GM10847 (cell line): ENCODE measurements around the gene VTA1.

Source experiments
- POLR2A ChIP-seq: IDR thresholded peaks from 2 replicates; pipeline ENCODE4 v1.6.1; 2011; ENCODE audit not compliant: insufficient read length; ENCODE audit errors: extremely low read depth

VTA1 gene

DNA sequence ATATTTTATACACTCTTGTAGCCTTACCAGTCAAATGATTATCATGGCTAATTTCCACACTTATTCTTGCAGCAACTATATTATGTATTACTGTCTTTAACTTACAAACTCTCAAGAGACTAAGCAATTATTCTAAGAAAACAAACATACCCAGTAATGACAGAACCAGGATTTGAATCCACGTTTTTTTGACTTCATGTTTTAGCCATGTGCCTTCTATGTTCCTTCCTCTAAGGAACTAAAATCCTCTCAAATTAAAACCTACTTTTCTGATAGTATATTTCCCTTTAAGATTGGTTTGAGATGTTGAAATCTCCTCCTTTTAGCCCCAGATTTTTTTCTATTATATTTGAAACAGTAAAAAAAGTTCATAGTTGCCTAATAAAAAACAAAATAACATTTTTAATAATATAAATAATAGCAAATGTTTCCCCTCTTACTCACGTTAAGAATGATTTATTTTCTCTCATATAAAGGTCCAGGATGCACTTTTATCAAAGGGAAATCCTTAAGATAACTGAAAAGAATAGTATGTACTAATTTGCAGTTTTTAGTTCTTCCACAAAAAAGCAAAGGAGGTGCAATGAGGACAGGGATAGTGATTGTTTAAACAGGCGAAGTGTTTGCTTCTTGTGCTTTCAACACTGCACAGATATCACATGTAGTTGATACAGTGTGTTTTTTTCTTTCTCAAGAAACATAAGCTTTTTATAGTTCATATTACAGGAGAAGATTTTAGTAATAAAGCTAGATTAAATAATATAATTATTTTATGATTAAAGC lies 54.0 kb downstream of the VTA1 start:
- no peak for TF ChIP-seq POLR2A

DNA sequence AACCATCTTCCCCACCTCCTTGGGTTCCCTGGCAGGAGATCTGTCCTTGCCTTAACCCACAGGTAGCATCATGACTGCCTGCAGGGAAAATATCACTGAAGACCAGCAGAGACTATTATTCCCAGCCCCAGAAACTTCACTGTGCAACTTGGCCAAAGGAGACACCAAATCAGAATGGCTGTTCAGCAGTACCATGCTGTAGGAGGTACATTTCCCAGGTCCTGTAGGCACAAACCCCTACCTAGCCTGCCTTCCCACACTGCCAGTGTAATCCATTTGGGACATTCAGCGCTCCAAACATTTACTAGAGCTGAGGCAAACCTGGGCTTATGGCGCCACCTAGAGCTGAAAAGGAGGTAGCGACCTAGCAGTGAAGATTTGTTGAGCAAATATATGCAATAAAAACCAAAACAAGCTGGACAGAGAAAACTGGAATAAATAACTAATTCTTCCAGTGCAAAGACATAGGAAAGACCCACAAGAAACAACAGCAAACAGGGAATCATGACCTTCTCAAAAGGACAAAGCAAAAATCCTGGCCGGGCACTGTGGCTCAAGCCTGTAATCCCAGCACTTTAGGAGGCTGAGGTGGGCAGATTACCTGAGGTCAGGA lies 60.3 kb downstream of the VTA1 start:
- no peak for TF ChIP-seq POLR2A

DNA sequence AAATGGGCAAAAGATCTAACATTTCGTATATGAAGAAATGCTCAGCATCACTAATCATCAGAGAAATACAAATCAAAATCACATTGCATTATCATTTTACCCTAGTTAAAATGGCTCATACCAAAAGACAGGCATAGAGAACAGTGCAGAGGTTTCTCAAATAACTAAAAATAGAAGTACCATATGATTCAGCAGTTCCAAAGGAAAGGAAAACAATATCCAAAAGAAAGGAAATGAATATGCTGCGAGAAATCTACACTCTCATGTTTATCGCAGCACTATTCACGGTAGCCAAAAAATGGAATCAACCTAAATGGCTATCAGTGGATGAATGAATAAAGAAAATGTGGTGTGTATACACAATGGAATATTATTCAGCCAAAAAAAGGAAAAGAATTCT lies 63.5 kb downstream of the VTA1 start:
- no peak for TF ChIP-seq POLR2A

DNA sequence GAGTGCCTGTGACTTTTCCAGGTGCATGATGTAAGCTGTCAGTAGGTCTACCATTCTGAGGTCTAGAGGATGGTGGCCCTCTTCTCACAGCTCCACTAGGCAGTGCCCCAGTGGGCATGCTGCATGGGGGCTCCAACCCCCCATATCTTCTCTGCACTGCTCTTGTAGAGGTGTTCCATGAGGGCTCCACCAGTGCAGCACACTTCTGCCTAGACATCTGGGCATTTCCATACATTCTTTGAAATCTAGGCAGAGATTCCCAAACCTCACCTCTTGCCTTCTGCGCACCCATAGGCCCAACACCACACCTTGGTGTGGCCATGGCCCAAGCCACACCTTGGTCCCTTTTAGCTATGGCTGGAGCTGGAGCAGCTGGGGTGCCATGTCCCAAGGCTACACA lies 66.3 kb downstream of the VTA1 start:
- no peak for TF ChIP-seq POLR2A

DNA sequence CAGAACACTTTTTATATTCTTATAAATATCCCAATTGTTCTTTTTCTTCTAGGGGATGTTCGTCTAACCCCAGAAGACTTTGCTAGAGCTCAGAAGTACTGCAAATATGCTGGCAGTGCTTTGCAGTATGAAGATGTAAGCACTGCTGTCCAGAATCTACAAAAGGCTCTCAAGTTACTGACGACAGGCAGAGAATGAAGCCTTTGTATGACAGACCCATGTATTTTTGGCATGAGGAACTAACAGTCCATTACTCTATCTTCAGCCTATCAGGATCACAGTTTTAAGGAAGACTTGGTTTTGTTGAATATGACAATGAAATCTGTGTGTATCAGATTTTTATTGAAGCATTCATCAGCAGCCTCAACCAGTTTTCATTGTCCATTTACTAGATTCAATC lies 71.4 kb downstream of the VTA1 start:
- TF ChIP-seq POLR2A = no peak

DNA sequence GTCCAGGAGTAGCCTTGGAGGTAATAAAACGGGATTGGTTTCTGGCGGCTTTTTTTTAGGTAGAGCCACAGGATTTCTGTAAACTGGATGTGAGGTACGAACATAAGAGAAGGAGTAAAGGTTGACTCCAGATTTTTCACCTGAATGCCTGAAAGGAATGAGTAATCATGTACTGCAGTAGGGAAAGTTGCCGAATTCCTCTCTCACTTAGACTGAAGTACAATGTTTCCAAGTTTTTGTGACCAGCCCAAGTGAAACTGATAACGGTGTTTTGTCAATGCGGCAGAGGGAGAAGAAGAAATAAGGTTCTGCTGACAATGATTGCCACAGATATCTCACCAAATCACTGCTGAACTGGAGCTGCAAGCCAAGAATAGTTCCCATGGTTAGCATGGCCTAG lies 75.0 kb downstream of the VTA1 start:
- TF ChIP-seq POLR2A = no peak

DNA sequence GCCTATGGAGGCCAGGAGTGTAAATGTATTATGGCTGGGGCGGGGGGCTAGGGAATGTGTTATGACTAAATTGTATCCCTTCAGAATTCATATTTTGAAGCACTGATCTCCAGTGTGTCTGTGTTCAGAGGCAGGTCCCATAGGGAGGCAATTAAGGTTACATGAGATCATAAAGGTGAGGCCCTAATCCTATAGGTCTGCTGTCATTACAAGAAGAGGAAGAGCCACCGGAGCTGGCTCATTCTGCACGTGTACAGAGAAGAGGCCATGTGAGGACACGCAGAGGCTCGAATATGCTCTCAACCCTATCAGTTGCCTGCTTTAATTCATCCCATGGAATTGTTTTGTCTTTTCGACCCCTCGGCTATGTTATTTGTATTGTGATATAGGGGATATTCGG lies 76.9 kb downstream of the VTA1 start:
- no peak for TF ChIP-seq POLR2A

DNA sequence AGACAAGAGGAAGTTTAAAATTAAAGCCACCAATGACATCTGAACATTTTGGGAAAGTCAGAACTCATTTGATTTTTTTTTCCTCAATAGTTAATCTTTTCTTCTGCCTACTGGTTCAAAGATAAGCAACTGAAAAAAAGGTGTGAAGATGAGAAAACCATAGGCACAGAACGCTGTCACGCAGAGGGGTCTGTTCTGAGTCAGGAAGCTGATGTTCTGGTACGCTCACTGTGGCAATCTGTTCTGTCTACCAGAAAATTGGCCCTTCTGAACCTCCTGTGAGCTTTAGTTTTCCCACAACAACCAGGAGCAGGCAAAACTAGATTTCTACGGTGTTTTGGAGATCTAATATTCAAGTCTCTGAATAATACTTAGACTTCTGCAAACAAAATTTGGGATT lies 78.1 kb downstream of the VTA1 start:
- TF ChIP-seq POLR2A = no peak

DNA sequence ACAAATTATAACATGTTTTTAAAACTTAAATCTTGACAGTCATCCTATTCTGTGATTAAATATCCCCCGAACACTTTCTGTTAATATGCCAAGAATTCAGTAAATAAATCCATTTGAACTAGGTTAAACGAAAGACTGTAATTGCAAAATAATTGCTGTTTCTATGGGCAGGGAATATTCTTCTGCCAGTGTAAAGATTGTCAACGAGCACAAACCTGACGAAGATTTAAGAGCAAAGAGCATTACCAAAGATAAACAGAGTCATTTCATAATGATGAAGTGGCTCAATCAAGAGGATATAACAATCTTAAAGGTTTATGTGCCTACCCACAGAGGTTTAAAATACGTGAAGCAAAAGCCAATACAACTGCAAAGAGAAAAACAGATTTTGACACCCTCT lies 78.5 kb downstream of the VTA1 start:
- no peak for TF ChIP-seq POLR2A

DNA sequence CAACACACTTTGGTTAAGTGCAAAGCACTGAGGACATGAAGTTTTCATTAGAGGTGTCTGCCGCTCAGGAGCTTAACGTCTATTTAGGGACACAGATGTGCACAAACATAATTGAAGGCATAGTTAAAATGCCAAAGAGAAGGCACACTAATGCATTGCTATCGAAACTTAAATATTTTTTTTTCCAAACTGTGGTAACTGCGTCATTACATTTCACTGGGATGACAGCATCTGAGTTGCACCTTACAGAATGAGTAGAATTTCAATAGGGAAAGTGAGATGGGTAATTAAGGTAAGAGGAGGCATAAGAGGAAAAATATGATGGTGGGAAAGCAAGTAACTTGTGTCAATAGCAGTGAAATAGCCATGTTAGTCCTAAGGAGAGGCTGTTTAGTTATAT lies 79.7 kb downstream of the VTA1 start:
- no peak for TF ChIP-seq POLR2A

DNA sequence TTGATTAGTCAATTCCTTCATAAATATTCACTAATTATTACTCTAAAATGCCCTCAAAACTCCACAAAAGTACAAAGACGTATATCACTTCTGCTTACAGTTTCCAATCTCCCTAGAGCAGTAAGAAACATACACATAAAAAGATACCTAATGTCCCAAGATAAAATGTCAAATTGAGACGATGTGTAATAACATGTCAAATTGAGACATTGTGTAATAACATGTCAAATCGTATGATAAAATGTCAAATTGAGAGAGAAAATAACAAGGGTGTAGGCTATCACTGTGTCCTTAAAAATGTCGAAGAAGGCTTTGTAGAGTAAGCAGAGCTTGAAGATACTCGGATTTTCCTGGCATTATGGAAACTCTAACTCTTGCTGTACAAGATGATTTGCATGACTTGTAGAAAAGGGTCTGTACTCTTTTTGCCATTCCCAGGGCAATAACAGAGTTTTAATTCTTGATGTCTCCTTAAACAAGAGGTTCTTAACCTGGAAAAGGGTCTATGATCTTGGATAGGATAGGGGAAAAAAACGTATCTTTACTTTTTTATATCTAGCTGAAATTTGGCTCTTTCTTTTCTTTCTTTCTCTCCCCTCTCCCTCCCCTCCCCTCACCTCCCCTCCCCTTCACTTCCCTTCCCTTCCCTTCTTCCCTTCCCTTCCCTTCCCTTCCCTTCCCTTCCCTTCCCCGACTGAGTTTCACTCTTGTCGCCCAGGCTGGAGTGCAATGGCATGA lies 87.1 kb downstream of the VTA1 start:
- no peak for TF ChIP-seq POLR2A

DNA sequence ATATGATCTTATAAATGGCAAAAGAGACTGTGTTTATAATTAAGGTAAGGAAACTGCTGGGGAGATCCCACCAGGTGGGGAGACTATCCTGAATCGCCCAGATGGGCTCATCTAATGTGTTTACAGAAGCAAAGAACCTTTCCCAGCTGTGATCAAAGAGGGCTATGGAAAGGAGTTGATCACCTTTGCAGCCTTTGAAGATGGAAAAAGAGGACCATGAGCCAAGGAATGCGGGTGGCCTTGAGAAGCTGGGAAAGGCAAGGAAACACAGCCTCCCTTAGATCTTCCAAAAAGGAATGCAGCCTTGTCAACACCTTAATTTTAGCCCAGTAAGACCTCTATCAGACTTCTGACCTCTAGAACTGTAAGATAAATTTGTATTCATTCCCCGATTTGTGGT lies 88.2 kb downstream of the VTA1 start:
- no peak for TF ChIP-seq POLR2A

DNA sequence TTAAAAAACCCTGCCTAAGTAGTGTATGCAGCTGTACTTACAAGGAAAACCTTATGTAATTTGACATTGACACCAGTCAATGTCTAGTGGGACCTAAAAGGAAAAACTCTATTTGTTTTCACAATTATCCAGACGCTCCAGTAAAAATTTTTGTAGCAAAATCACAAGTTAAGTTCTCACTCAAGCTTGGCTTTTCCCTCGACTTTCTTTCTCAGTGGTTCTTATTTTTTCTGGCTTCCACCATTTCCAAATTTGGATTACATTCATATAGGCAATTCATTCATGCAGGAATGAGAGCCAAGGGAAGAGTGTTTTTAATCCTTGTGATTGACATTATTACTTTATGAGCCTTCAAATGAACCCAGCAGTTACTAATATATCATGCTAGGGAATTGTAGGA lies 88.7 kb downstream of the VTA1 start:
- TF ChIP-seq POLR2A = no peak

DNA sequence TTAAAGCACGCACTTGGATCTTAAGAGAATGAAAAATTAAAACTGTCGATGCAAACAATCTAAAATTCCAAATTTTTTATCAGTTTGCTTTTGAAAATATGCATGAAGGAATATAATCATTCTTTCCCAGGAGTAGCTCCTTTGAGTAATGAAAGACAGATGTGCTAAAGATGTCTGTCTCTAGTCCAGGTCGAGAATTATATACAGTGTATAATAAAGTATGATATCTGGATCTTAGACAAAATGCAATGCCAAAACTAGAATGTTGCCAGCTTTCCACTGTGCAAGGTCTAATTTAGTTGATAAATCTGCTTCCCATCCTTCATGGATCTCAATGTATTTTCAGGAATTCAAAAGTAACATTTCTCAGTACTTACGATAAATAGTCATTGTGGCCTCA lies 89.6 kb downstream of the VTA1 start:
- TF ChIP-seq POLR2A = no peak

DNA sequence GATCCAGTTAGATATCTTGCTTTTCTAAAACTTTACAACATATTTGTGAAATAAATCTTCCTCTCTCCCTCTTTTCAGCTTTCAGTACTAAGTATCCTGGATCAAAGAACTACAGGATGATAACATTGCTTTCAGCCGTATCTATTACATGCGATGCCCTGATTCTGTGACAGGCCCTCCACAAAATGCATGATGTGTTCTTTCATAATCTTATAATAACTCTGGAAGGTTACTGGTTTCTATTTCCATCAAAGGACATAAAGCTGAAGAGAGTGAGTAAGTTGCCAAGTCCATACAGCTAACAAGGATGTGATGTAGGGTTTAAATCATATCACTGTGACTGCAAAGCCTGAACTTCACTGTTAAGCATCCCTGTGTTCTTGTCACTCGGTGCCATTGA lies 91.8 kb downstream of the VTA1 start:
- no peak for TF ChIP-seq POLR2A

DNA sequence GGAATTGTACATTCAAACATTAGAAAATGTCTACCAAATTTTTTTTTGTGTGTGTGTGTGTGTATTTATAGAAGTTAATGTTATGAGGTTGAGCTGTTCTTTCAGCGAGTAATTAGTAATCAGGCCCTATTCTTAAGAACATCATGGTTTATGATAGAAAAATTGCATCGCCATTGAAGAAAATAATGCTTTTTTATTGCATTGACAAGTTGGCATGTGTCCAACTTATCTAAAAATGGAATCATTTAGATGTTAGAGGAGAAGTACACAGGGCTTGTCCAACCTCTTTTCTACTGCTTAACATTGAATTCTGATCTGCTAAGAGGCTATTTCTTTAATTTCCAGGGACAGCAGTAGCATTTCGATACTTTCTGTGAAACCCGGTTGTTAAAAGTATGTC lies 93.1 kb downstream of the VTA1 start:
- no peak for TF ChIP-seq POLR2A

DNA sequence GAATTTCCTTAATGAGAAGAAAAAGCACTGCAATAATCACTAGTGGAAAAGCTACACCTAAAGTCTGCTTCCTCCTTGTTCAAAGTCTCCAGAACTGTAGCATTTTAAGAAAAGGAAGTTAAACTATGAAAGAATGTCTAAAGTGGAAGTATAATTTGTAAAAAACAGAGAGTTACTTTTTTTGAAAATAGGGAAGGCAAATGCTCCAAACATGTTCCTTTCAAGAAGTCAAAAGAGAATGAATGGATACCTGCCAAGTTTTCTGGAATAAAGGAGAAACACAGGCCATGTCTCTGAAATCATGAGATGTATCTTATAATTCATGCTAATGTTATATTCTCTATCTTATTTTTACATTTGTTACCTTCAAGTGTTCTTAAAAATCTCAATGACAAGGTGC lies 94.0 kb downstream of the VTA1 start:
- no peak for TF ChIP-seq POLR2A

DNA sequence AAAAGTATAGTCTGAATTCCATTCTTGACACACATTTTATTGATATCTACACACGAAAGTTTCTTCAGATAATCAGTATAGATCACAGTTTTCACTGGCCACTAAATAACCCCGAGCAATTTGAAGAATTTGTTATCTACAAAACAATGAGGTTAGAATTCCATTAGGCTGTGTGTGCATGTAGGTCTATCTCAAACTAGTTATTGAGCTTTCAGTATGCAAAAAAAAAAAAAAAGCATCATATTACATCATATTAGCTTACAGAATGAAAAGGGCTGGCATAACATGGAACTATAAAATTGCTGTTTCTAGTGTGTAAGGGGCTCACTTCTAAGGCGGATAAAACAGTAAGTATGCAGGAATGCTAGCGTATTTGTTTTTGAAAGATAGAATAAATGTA lies 95.2 kb downstream of the VTA1 start:
- TF ChIP-seq POLR2A = no peak
